Mesendoderm (in vitro differentiated cells): ENCODE data around the gene AFAP1.
A peak's percentile ranks its signal among the peaks of the same experiment; 100 is the strongest.

Experiments used
- DNase-seq: peaks from one replicate; pipeline ENCODE4 v3.0.0; 2013
- H2AK5ac ChIP-seq: 2 replicates; pipeline ENCODE4 v1.6.1; 2013; ENCODE audit warnings: low read length, inconsistent platforms
- H2BK120ac ChIP-seq: 2 replicates; pipeline ENCODE4 v1.6.1; 2013; ENCODE audit warnings: low read depth, mild to moderate bottlenecking, low read length, moderate library complexity, mixed read lengths
- H2BK15ac ChIP-seq: replicated peaks from 2 replicates; pipeline ENCODE4 v1.6.1; 2013; ENCODE audit warnings: low read depth, mild to moderate bottlenecking, moderate library complexity
- H2BK5ac ChIP-seq: 2 replicates; pipeline ENCODE4 v1.6.1; 2013; ENCODE audit warnings: low read length, inconsistent platforms
- H3K18ac ChIP-seq: 2 replicates; pipeline ENCODE4 v1.6.1; 2013; ENCODE audit warnings: mild to moderate bottlenecking, low read length, mixed read lengths
- H3K23ac ChIP-seq: one replicate; pipeline ENCODE4 v1.6.1; 2013; ENCODE audit warnings: low read length
- H3K27ac ChIP-seq: 2 replicates; pipeline ENCODE4 v1.5.1; 2013; ENCODE audit warnings: low read depth, mild to moderate bottlenecking, inconsistent platforms, low read length, moderate library complexity
- H3K27me3 ChIP-seq: 2 replicates; pipeline ENCODE4 v1.6.1; 2013; ENCODE audit warnings: low read length, control low read depth, mild to moderate bottlenecking, inconsistent platforms; ENCODE audit not compliant: insufficient read depth, poor library complexity
- H3K36me3 ChIP-seq: 2 replicates; pipeline ENCODE4 v1.6.1; 2013; ENCODE audit warnings: low read length, inconsistent platforms; ENCODE audit not compliant: control insufficient read depth, insufficient read depth
- H3K4ac ChIP-seq: one replicate; pipeline ENCODE4 v1.6.1; 2013; ENCODE audit warnings: low read depth, mild to moderate bottlenecking, low read length, moderate library complexity
- H3K4me1 ChIP-seq: 2 replicates; pipeline ENCODE4 v1.6.1; 2013; ENCODE audit warnings: low read depth, low read length, inconsistent platforms; ENCODE audit not compliant: control insufficient read depth
- H3K4me2 ChIP-seq: 2 replicates; pipeline ENCODE4 v1.6.1; 2013; ENCODE audit warnings: low read length
- H3K4me3 ChIP-seq: 2 replicates; pipeline ENCODE4 v1.5.1; 2013; ENCODE audit warnings: mild to moderate bottlenecking, low read length
- H3K56ac ChIP-seq: one replicate; pipeline ENCODE4 v1.6.1; 2013; ENCODE audit warnings: low read length
- H3K79me1 ChIP-seq: 2 replicates; pipeline ENCODE4 v1.6.1; 2013; ENCODE audit warnings: low read length, inconsistent platforms
- H3K79me2 ChIP-seq: 2 replicates; pipeline ENCODE4 v1.6.1; 2013; ENCODE audit warnings: mild to moderate bottlenecking, low read length; ENCODE audit not compliant: control insufficient read depth, insufficient read depth
- H3K9ac ChIP-seq: 2 replicates; pipeline ENCODE4 v1.6.1; 2013; ENCODE audit warnings: low read length, inconsistent platforms
- H4K5ac ChIP-seq: one replicate; pipeline ENCODE4 v1.6.1; 2013; ENCODE audit warnings: low read length
- H4K8ac ChIP-seq: one replicate; pipeline ENCODE4 v1.6.1; 2013; ENCODE audit warnings: low read depth, mild to moderate bottlenecking, control low read depth, low read length, moderate library complexity
- WGBS: extraction: QIAGEN DNeasy Blood & Tissue Kit; methylation state at CpG from one replicate; pipeline ENCODE4 v1.1.7; 2013; ENCODE audit warnings: low lambda C conversion rate, missing lambda C conversion rate; ENCODE audit not compliant: insufficient coverage; ENCODE audit errors: extremely low coverage; 5-methylcytosine and 5-hydroxymethylcytosine counted together

Gene AFAP1

GRCh38 chr4:7867701-7868435 is 71.8 kb downstream of the AFAP1 start:
- Histone ChIP-seq H2BK5ac (no peak overlapping the region), H3K36me3 (peaks cover 7% of the 10 kb centered on the region), H3K79me1 (peaks cover 13% of the 10 kb centered on the region), H4K5ac (no peak overlapping the region), H3K9ac (no peak overlapping the region), H2AK5ac (no peak overlapping the region), H3K18ac (no peak overlapping the region), H3K4me3 (no peak overlapping the region), H3K79me2 (peaks cover 4% of the 10 kb centered on the region), H3K4me1 (peaks cover 3% of the 10 kb centered on the region), H3K23ac (no peak overlapping the region), H3K4me2 (no peak overlapping the region), H3K27ac (no peak overlapping the region), H3K27me3 (no peaks in the 10 kb centered on the region), H4K8ac (no peak overlapping the region), H3K56ac (no peak overlapping the region), H2BK120ac (no peak overlapping the region), H2BK15ac (no peak overlapping the region), H3K4ac (no peak overlapping the region)
- no CpG with 5 or more reads among the region's 8 CpGs for WGBS
- no peak for DNase-seq

GRCh38 chr4:7867191-7867590 is 72.5 kb downstream of the AFAP1 start:
- DNase-seq: no peak
- Histone ChIP-seq H3K4me3 (no peak overlapping the region), H2BK5ac (no peak overlapping the region), H4K8ac (no peak overlapping the region), H3K36me3 (peaks cover 7% of the 10 kb centered on the region), H3K79me1 (peaks cover 14% of the 10 kb centered on the region), H2BK15ac (no peak overlapping the region), H2AK5ac (no peak overlapping the region), H4K5ac (no peak overlapping the region), H3K56ac (no peak overlapping the region), H3K27me3 (no peaks in the 10 kb centered on the region), H3K4me1 (peaks cover 7% of the 10 kb centered on the region), H2BK120ac (no peak overlapping the region), H3K27ac (no peak overlapping the region), H3K4me2 (no peak overlapping the region), H3K18ac (no peak overlapping the region), H3K9ac (no peak overlapping the region), H3K23ac (no peak overlapping the region), H3K4ac (no peak overlapping the region), H3K79me2 (peaks cover 4% of the 10 kb centered on the region)
- no CpG with 5 or more reads among the region's 7 CpGs for WGBS

- no peak overlapping the region for H3K9ac ChIP-seq
- no peak overlapping the region for H3K4ac ChIP-seq
- peaks cover 8% of the 10 kb centered on the region for H3K79me1 ChIP-seq
- no peak overlapping the region for H3K23ac ChIP-seq
- H3K36me3 ChIP-seq: peaks cover 4% of the 10 kb centered on the region
- no peak overlapping the region for H4K5ac ChIP-seq
- H3K4me3 ChIP-seq: no peak overlapping the region
- H2BK120ac ChIP-seq: no peak overlapping the region
- no peak for DNase-seq
- H3K56ac ChIP-seq: no peak overlapping the region
- H3K4me2 ChIP-seq: no peak overlapping the region
- no peak overlapping the region for H3K18ac ChIP-seq
- no CpG with 5 or more reads among the region's 5 CpGs for WGBS
- peaks cover 8% of the 10 kb centered on the region for H3K4me1 ChIP-seq
- H3K27me3 ChIP-seq: no peaks in the 10 kb centered on the region
- no peak overlapping the region for H2BK15ac ChIP-seq
- peaks cover 5% of the 10 kb centered on the region for H3K79me2 ChIP-seq
- no peak overlapping the region for H2BK5ac ChIP-seq
- H3K27ac ChIP-seq: no peak overlapping the region
- no peak overlapping the region for H2AK5ac ChIP-seq
- no peak overlapping the region for H4K8ac ChIP-seq
These were observed 74.1 kb downstream of the AFAP1 start for GRCh38 chr4:7865533-7865932.

- Histone ChIP-seq H3K79me1 (peaks cover 9% of the 10 kb centered on the region), H4K8ac (no peak overlapping the region), H2BK15ac (no peak overlapping the region), H3K27ac (no peak overlapping the region), H3K4me3 (no peak overlapping the region), H3K4ac (no peak overlapping the region), H3K9ac (no peak overlapping the region), H3K4me1 (peaks cover 8% of the 10 kb centered on the region), H3K23ac (no peak overlapping the region), H3K27me3 (no peaks in the 10 kb centered on the region), H3K4me2 (no peak overlapping the region), H2BK120ac (no peak overlapping the region), H4K5ac (no peak overlapping the region), H3K36me3 (peaks cover 4% of the 10 kb centered on the region), H2BK5ac (no peak overlapping the region), H3K79me2 (peaks cover 6% of the 10 kb centered on the region), H2AK5ac (no peak overlapping the region), H3K18ac (no peak overlapping the region), H3K56ac (no peak overlapping the region)
- no peak for DNase-seq
- no CpG with 5 or more reads among the region's 2 CpGs for WGBS
These were observed 75.0 kb downstream of the AFAP1 start for GRCh38 chr4:7864685-7865084.

- Histone ChIP-seq H3K4me1 (peaks cover 8% of the 10 kb centered on the region), H2AK5ac (no peak overlapping the region), H3K23ac (no peak overlapping the region), H3K27me3 (no peaks in the 10 kb centered on the region), H2BK120ac (no peak overlapping the region), H3K79me2 (peaks cover 6% of the 10 kb centered on the region), H3K9ac (no peak overlapping the region), H3K36me3 (peaks cover 4% of the 10 kb centered on the region), H3K56ac (no peak overlapping the region), H3K27ac (no peak overlapping the region), H3K4me3 (no peak overlapping the region), H4K5ac (no peak overlapping the region), H3K79me1 (peaks cover 9% of the 10 kb centered on the region), H4K8ac (no peak overlapping the region), H2BK5ac (peak overlapping the region; percentile 12), H3K4ac (no peak overlapping the region), H3K4me2 (no peak overlapping the region), H2BK15ac (no peak overlapping the region), H3K18ac (no peak overlapping the region)
- WGBS: no CpG with 5 or more reads among the region's 4 CpGs
- DNase-seq: no peak
These were observed 75.6 kb downstream of the AFAP1 start for GRCh38 chr4:7863911-7864681.
